ENCODE data around the gene SALL4.

The SALL4 gene

DNA sequence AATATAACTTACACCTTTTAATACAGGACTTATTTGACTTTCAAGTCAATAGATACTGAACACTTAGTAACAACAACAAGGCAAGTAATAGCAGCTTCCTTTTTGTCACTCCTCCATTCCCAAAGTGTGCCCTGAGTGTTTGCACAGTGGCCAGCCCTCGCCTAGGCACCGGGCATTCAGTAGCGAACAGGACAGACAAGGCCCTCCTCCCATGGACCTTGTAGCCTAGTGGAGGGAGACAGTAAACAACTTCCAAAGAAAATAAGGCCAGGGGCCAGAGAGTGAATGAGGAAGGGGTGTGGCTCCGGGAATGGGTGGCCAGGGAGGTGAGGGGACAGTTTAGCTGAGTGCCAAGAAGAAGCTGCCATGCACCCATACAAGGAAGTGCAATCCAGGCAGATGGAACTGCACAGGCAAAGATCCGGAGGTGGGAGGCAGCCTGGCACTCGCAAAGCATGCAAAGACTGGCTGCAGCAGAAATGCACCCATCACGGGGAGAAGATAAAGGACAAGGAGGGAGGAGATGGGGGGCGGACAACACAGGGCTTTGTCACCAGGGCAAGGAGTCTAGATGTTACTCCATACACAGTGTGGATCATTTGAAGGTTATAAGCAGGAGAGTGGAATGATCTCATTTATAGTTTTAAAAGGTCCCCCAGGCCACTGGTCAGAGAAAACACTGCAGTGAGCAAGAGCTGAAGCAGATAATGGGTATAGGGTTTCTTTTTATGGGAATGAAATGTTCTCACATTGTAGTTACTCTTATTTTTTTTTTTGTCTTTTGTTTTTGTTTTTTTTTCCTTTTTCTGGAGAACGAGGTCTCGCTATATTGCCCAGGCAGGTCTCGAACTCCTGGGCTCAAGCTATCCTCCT lies 66.4 kb downstream of the SALL4 start:
- ChIA-PET POLR2A (no interaction called here), CTCF (interaction anchor here (1.0 kb wide), 1 partner anchor 345 kb away, joined by 3 read pairs; no protein-coding TSS in a partner anchor)
- H3K4me3 ChIP-seq (ENCODE audit: low read depth, low read length): no peak overlapping the region
- DNase-seq (ENCODE audit: low read depth, low spot score): no peak
- TF ChIP-seq, protein P1, sequence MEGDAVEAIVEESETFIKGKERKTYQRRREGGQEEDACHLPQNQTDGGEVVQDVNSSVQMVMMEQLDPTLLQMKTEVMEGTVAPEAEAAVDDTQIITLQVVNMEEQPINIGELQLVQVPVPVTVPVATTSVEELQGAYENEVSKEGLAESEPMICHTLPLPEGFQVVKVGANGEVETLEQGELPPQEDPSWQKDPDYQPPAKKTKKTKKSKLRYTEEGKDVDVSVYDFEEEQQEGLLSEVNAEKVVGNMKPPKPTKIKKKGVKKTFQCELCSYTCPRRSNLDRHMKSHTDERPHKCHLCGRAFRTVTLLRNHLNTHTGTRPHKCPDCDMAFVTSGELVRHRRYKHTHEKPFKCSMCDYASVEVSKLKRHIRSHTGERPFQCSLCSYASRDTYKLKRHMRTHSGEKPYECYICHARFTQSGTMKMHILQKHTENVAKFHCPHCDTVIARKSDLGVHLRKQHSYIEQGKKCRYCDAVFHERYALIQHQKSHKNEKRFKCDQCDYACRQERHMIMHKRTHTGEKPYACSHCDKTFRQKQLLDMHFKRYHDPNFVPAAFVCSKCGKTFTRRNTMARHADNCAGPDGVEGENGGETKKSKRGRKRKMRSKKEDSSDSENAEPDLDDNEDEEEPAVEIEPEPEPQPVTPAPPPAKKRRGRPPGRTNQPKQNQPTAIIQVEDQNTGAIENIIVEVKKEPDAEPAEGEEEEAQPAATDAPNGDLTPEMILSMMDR (IDR thresholded peaks at IDR 0.05; ENCODE audit: insufficient read depth, low read length, missing control alignments): no peak

GRCh38 chr20:51734876-51735720 lies 67.2 kb downstream of the SALL4 start:
- POLR2A ChIA-PET: no interaction called here
- no peak overlapping the region for H3K4me3 ChIP-seq (ENCODE audit: low read depth, low read length)
- TF ChIP-seq, protein P1 (IDR thresholded peaks at IDR 0.05; ENCODE audit: insufficient read depth, low read length, missing control alignments): no peak
- CTCF ChIA-PET: interaction anchor here (1.0 kb wide), 1 partner anchor 346 kb away, joined by 3 read pairs; no protein-coding TSS in a partner anchor
- DNase-seq (ENCODE audit: low read depth, low spot score): no peak

DNA sequence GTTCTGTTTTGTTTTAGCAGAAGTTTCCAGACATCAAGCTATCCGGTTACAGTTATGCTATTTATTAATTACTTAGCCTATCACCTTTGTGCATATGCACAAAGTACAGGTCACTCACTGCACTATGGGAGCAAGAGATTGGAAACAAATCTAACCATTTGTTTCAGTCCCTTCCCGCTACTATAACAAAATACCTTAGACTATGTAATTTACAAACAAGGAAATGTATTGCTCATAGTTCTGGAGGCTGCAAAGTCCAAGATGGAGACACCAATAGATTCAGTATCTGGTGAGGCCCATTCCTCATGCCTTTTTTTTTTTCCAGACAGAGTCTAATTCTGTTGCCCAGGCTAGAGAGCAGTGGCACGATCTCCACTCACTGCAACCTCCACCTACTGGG lies 69.3 kb downstream of the SALL4 start:
- TF ChIP-seq, protein P1 (IDR thresholded peaks at IDR 0.05; ENCODE audit: insufficient read depth, low read length, missing control alignments): no peak
- CTCF ChIA-PET: no interaction called here
- POLR2A ChIA-PET: no interaction called here
- DNase-seq (ENCODE audit: low read depth, low spot score): no peak
- H3K4me3 ChIP-seq (ENCODE audit: low read depth, low read length): no peak overlapping the region
